MM.1S (cell line): Measurements from ENCODE around the gene SNX30.

ENCODE experiments used
- EZH2 ChIP-seq: fragments of 300-600 bp; sonication (generic); optimal IDR thresholded peaks from 2 replicates; pipeline ENCODE3; 2017; ENCODE audit warnings: low read depth, mild to moderate bottlenecking, antibody characterized with exemption, low read length, mixed read lengths
- EZH2phosphoT487 ChIP-seq: fragments of 300-600 bp; sonication (generic); IDR thresholded peaks from 2 replicates; pipeline ENCODE4 v1.6.1; 2018; ENCODE audit warnings: antibody characterized with exemption, low read length
- TF ChIP-seq, protein P1 (sequence below): fragments of 300-600 bp; sonication (generic); IDR thresholded peaks from 2 replicates; pipeline ENCODE4 v1.5.1; 2016; ENCODE audit warnings: antibody characterized with exemption, low read length, mixed read lengths

DNA sequence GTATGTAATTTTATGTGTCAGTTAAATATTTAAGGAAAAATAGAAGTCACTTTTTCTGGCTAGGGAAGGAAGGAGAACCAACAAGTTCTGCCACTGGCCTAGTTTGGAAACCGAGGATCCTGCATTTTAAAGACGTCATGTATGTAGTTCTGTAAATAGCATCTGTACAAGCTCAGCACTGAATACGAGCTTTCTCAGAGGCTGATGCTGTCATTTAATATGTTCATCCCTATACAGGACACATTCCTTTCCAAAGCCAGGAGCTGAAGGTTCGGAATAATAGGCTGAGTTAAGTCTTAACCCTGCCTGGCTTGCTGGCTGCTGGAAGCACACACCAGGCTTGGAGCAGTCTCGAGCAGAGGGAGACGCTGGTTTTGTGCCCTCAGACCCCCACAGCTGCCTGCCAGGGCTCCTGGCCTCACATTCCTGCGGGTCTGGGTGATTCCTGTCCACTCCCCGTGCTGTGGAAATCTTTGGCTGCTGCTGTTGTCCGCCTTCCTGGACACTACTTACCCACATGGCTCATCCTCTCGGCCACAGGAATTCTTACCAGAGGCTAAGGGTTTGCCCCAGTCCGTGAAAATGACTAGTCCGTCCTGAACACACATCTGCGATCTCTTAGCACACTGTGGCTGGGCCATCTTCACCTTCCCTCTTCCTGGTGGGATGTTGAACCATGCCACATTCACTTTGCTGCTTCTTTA, 103.5 kb downstream of the SNX30 start:
- no peak for TF ChIP-seq EZH2phosphoT487
- TF ChIP-seq, protein P1, sequence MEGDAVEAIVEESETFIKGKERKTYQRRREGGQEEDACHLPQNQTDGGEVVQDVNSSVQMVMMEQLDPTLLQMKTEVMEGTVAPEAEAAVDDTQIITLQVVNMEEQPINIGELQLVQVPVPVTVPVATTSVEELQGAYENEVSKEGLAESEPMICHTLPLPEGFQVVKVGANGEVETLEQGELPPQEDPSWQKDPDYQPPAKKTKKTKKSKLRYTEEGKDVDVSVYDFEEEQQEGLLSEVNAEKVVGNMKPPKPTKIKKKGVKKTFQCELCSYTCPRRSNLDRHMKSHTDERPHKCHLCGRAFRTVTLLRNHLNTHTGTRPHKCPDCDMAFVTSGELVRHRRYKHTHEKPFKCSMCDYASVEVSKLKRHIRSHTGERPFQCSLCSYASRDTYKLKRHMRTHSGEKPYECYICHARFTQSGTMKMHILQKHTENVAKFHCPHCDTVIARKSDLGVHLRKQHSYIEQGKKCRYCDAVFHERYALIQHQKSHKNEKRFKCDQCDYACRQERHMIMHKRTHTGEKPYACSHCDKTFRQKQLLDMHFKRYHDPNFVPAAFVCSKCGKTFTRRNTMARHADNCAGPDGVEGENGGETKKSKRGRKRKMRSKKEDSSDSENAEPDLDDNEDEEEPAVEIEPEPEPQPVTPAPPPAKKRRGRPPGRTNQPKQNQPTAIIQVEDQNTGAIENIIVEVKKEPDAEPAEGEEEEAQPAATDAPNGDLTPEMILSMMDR, result no peak
- TF ChIP-seq EZH2, result no peak
